ENCODE data around the gene TBCD.

The TBCD gene

DNA sequence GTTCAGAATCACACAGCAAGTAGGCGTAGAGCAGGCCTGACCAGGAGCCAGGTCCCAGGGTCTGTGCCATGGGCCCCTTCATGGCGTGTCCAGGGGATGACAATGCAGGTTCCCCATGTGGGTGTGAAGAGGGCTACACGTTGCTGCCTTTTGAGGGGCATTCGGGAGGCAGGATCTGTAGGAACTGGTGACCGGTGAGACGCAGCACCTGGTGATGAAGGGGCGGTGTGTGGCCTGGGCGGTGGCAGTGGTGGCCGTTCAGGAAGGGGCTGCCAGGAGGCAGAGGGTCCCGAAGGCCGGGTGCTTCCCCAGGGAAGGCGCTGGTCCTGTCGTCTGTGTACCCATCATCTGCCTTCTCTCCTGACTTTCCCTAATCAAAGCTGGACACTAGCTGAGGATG is 53.4 kb downstream of the TBCD start:
- no peak for DNase-seq (ENCODE audit: low read depth)
- H3K4me3 ChIP-seq (ENCODE audit: low read depth, low read length) = no peak overlapping the region
- TF ChIP-seq, protein P1, sequence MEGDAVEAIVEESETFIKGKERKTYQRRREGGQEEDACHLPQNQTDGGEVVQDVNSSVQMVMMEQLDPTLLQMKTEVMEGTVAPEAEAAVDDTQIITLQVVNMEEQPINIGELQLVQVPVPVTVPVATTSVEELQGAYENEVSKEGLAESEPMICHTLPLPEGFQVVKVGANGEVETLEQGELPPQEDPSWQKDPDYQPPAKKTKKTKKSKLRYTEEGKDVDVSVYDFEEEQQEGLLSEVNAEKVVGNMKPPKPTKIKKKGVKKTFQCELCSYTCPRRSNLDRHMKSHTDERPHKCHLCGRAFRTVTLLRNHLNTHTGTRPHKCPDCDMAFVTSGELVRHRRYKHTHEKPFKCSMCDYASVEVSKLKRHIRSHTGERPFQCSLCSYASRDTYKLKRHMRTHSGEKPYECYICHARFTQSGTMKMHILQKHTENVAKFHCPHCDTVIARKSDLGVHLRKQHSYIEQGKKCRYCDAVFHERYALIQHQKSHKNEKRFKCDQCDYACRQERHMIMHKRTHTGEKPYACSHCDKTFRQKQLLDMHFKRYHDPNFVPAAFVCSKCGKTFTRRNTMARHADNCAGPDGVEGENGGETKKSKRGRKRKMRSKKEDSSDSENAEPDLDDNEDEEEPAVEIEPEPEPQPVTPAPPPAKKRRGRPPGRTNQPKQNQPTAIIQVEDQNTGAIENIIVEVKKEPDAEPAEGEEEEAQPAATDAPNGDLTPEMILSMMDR (IDR thresholded peaks at IDR 0.05; ENCODE audit: control insufficient read depth, extremely low read depth, insufficient read depth) = no peak

DNA sequence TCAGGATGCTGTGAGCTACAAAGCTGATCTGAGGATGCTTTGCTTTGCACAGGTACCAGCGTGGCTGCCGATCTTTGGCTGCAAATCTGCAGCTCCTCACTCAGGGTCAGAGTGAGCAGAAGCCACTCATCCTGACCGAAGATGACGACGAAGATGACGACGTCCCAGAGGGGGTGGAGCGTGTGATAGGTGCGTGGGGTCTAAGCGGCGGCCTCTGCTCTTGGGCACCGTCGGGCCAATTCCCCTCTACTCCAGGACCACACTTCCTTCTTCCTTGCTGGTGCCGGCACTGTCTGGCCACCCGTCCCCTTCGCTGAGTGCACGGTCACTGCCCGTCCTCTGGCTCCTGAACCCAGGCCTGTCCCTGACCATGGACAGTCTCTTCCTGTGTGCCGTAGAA is 54.0 kb downstream of the TBCD start:
- TF ChIP-seq, protein P1 (IDR thresholded peaks at IDR 0.05; ENCODE audit: control insufficient read depth, extremely low read depth, insufficient read depth) = no peak
- no peak for DNase-seq (ENCODE audit: low read depth)
- no peak overlapping the region for H3K4me3 ChIP-seq (ENCODE audit: low read depth, low read length)

DNA sequence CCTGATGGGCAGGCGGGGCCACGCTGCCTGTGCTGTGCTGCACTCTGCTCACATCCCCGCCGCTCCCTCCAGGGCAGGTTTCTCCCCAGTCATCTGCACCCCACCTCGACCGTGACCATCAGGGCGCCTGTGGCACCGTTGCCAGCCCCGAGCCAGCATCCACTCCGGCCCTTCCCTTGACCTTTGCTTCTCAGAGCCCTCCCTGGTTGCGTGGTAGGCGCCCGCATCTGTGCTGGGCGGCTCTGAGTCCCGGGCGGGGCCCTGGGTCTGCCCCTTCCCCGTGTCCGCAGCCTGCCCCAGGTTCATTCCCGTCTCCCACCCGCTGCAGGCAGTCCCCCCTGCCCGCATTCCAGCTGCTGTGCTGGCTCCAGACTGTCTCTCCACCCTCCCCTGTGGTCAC is 54.8 kb downstream of the TBCD start:
- H3K4me3 ChIP-seq (ENCODE audit: low read depth, low read length) = no peak overlapping the region
- no peak for DNase-seq (ENCODE audit: low read depth)
- TF ChIP-seq, protein P1 (IDR thresholded peaks at IDR 0.05; ENCODE audit: control insufficient read depth, extremely low read depth, insufficient read depth) = no peak

DNA sequence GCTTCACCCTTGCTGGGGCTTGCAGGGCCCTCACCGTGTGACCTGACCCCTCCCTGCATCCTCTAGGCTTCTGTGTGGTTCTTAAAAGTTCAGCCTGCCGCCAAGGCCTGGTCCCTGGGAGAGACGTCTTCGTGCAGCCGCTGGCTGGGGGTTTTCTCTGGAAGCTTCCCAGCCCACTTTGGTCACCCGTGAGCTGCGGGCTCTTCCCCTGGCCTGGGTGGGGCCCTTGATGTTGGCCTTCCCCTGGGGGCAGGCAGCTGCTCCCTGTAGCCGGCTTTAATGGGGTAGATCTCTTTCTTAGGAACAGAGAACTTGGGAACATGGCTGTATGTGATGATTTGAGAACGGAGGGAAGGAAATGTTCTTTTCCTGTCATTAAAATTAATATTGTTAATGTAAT is 55.2 kb downstream of the TBCD start:
- no peak for DNase-seq (ENCODE audit: low read depth)
- TF ChIP-seq, protein P1 (IDR thresholded peaks at IDR 0.05; ENCODE audit: control insufficient read depth, extremely low read depth, insufficient read depth) = no peak
- H3K4me3 ChIP-seq (ENCODE audit: low read depth, low read length) = no peak overlapping the region

DNA sequence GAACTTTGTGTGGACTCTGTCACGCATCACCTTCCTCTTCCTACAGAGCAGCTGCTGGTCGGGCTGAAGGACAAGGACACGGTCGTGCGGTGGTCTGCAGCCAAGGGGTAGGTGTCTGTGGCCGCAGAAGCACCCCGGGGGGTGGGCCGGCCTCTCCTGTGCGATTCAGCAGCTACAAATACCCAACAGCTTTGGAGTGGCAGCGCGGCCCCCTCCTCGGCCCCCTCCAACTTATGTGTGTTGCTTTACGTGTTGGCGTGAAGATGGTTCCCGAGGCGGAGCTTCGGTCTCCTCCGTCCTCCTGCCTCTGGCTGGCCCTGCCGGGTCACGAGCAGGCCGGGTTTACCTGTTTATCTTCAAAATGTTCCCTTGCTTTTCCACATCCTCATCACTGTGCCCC is 55.7 kb downstream of the TBCD start:
- TF ChIP-seq, protein P1 (IDR thresholded peaks at IDR 0.05; ENCODE audit: control insufficient read depth, extremely low read depth, insufficient read depth) = no peak
- H3K4me3 ChIP-seq (ENCODE audit: low read depth, low read length) = no peak overlapping the region
- no peak for DNase-seq (ENCODE audit: low read depth)

DNA sequence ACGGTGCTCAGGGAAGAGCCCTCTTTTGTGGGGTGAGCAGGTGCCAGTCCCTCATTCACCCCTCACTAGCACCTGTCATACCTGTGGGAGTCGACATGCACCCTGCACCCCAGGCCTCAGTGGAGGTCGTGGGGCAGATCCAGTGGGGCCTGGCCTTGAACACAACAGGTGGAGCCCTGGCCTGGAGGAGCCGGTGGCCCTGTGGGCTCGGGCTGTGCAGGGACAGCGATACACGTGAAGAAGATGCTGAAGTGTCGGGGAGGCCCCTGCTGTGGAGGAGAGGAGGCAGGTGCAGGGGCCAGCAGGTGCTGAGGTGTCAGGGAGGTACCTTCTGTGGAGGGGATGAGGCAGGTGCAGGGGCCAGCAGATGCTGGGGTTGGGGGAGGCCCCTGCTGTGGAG is 56.1 kb downstream of the TBCD start:
- H3K4me3 ChIP-seq (ENCODE audit: low read depth, low read length) = no peak overlapping the region
- TF ChIP-seq, protein P1 (IDR thresholded peaks at IDR 0.05; ENCODE audit: control insufficient read depth, extremely low read depth, insufficient read depth) = no peak
- no peak for DNase-seq (ENCODE audit: low read depth)

Measured in LNCaP clone FGC (cell line).